Measurements from ENCODE around the gene DAPK1.
"Not testable (repeated sequence)": the region's sequence is repeated elsewhere in the genome, so short reads cannot be mapped to it uniquely, and the experiment has no call there.

The DAPK1 gene

GRCh38 chr9:87498046-87498810 is 561 bp downstream of the DAPK1 start:
- DNase-seq (ENCODE audit: low spot score): peak; percentile 75

GRCh38 chr9:87498811-87499360 is 1.2 kb downstream of the DAPK1 start:
- no peak for DNase-seq (ENCODE audit: low spot score)
- TF ChIP-seq, protein P1, sequence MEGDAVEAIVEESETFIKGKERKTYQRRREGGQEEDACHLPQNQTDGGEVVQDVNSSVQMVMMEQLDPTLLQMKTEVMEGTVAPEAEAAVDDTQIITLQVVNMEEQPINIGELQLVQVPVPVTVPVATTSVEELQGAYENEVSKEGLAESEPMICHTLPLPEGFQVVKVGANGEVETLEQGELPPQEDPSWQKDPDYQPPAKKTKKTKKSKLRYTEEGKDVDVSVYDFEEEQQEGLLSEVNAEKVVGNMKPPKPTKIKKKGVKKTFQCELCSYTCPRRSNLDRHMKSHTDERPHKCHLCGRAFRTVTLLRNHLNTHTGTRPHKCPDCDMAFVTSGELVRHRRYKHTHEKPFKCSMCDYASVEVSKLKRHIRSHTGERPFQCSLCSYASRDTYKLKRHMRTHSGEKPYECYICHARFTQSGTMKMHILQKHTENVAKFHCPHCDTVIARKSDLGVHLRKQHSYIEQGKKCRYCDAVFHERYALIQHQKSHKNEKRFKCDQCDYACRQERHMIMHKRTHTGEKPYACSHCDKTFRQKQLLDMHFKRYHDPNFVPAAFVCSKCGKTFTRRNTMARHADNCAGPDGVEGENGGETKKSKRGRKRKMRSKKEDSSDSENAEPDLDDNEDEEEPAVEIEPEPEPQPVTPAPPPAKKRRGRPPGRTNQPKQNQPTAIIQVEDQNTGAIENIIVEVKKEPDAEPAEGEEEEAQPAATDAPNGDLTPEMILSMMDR (IDR thresholded peaks at IDR 0.05; ENCODE audit: extremely low read depth, missing control alignments): no peak

More at GRCh38 chr9:87498046-87498810, 561 bp downstream of the DAPK1 start:
- TF ChIP-seq, protein P1 (IDR thresholded peaks at IDR 0.05; ENCODE audit: extremely low read depth, missing control alignments): no peak

GRCh38 chr9:87499424-87500017 is 1.9 kb downstream of the DAPK1 start:
- TF ChIP-seq, protein P1 (IDR thresholded peaks at IDR 0.05; ENCODE audit: extremely low read depth, missing control alignments): no peak
- peak; percentile 70 for DNase-seq (ENCODE audit: low spot score)

DNA sequence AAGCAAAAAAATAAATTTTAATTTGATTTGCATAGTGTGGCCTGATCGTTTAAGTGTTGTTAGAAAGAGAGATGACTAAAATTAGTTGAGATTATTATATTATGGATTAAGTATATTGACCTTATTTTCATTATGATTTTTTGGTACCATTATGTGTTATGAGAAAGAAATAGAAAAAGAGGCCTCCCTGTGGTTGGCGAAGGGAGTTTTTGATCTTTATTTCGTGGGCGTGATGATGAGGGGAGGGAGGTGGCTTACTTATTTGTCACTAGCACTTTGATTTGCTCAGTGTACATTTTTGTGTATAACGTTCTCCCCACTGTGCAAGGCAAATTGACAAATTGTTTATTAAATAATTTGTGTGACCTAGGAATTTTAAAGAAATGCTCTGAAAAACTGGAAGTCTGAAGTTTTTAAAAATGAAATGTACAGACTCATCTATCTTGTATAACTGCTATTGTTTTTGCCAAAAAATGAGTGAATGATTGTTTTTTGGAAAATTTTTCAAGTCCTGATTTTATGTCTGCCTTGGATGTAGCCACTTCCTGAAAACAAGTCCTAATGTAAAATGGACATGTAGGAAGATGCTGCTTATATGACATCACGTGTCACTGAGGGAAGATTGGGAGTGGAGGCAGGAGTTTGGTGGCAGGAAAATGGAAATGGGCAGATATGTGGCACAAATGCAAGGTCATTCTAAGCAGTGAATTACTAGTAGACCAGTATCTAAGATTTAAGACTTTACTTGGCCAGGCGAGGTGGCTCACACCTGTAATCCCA is 3.0 kb downstream of the DAPK1 start:
- DNase-seq (ENCODE audit: low spot score): peak; percentile 61
- TF ChIP-seq, protein P1 (IDR thresholded peaks at IDR 0.05; ENCODE audit: extremely low read depth, missing control alignments): no peak

- not testable (repeated sequence) for DNase-seq (ENCODE audit: low spot score)
Measured at GRCh38 chr9:87501271-87501656, 3.6 kb downstream of the DAPK1 start.

DNA sequence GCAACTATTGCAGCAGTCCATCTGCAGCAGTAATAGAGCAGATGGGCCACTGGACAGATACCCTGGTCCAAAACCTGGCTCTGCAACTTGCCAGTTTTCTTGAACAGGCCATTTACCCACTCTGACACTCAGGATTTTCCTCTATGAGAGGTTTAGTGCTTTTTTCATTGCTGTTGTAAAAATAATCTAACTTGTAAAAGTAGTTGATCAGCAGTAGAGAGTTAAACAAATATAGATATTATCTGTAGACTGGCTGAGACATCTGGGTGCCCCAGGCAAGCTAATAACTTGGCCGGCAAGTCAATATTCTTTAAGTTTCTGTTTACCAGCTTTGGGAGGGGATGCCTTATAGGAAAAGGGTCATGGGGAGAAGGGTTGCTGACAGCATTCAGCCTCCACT is 4.1 kb downstream of the DAPK1 start:
- TF ChIP-seq, protein P1 (IDR thresholded peaks at IDR 0.05; ENCODE audit: extremely low read depth, missing control alignments): no peak
- DNase-seq (ENCODE audit: low spot score): no peak

DNA sequence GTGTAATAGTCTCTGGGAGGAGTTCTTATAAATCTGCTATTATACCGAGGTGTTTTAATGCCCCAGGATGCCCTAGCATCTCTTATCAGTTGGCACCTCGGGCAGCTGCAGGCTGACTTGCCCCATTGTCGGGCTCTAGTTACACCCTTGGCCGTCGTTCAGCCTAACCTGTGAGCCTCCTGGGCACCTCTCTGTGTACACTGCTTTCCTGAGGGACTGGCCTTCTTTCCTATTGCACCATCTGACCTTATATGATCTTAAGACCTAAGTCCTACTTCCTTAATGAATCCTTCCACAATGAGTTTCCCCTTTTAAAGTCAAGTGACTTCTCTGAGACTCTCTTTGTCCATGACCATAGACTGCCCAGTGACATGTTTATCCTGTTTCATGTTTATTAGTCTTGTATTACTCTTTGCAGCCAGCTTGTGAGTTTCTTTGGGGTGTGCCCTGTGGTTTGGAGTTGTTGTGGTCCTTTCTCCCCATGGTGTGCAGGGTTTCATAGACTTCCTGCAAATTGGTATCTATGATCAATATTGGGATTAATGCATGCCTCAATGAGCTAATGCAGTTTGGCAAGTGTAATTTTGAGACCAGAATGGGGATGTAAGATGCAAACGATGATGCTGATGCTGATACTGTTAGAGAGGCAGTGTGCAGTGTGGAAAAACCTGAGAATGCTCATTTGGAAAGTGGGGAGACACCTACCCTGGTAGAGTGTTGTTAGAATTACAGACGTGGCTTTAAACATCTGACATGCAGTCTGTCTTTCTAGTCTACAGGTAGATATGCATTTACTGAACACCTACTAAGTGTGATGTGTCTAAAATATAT is 4.9 kb downstream of the DAPK1 start:
- DNase-seq (ENCODE audit: low spot score): no peak

More for the DNA sequence above, 4.9 kb downstream of the DAPK1 start:
- TF ChIP-seq, protein P1 (IDR thresholded peaks at IDR 0.05; ENCODE audit: extremely low read depth, missing control alignments): no peak
